ENCODE data around the gene TMEM132D. TPM values are rescaled to one million over a fixed set of nuclear protein-coding genes. Genes with fewer than 3 reads are reported as not detected.

TMEM132D gene
- total and polyA plus RNA-seq, 2 of the 4 experiments (the other 2 are of a cell fraction), result not detected

GRCh38 chr12:129401572-129401971 is 502.3 kb downstream of the TMEM132D start:
- Histone ChIP-seq H3K27ac (ENCODE audit: insufficient read depth, low read length) (no peak overlapping the region), H4K5ac (ENCODE audit: low read depth, low read length) (no peak overlapping the region), H3K9me1 (ENCODE audit: insufficient read depth, low read length) (no peaks in the 10 kb centered on the region), H2AFZ (replicated peaks; ENCODE audit: low read length, poor library complexity) (no peak overlapping the region), H4K91ac (ENCODE audit: insufficient read depth, low read depth, low read length) (no peak overlapping the region), H3K4ac (ENCODE audit: low read depth, low read length) (no peak overlapping the region), H3K14ac (replicated peaks; ENCODE audit: low read depth, low read length) (no peak overlapping the region), H3K4me1 (ENCODE audit: control insufficient read depth, insufficient read depth, low read length) (no peaks in the 10 kb centered on the region), H3K4me3 (ENCODE audit: insufficient read depth, low read depth, low read length) (no peak overlapping the region), H3K79me1 (ENCODE audit: low read depth in 1 of 2, low read length in 2 of 2) (no peaks in the 10 kb centered on the region), H3K18ac (ENCODE audit: low read depth, low read length) (no peak overlapping the region), H3K9me3 (ENCODE audit: control insufficient read depth, insufficient read depth, low read length) (peaks cover 32% of the 10 kb centered on the region), H2BK15ac (ENCODE audit: low read depth, low read length) (no peak overlapping the region), H3K36me3 (ENCODE audit: control insufficient read depth, insufficient read depth, low read length) (no peaks in the 10 kb centered on the region), H2BK120ac (ENCODE audit: low read depth, low read length) (no peak overlapping the region), H2BK5ac (ENCODE audit: low read depth, low read length, poor library complexity, severe bottlenecking) (no peak overlapping the region), H3K23ac (ENCODE audit: low read depth, low read length) (no peak overlapping the region), H2AK5ac (ENCODE audit: low read depth, low read length) (no peak overlapping the region), H2AK9ac (replicated peaks; ENCODE audit: low read depth, low read length, poor library complexity) (no peak overlapping the region), H4K8ac (ENCODE audit: low read depth in 2 of 2, low read length in 2 of 2) (no peak overlapping the region), H3K27me3 (ENCODE audit: control insufficient read depth, insufficient read depth, low read length) (no peaks in the 10 kb centered on the region), H2BK20ac (ENCODE audit: low read depth, low read length) (no peak overlapping the region), H3K9ac (ENCODE audit: low read depth, low read length) (no peak overlapping the region), H3K4me2 (ENCODE audit: low read depth, low read length) (no peak overlapping the region), H3K56ac (ENCODE audit: extremely low read depth, insufficient read depth, low read length) (no peak overlapping the region), H4K20me1 (ENCODE audit: insufficient read depth, low read length) (no peaks in the 10 kb centered on the region)
- ChIA-PET POLR2A (ENCODE audit: unreplicated experiment) (no interaction called here), CTCF (no interaction called here)
- intact Hi-C loops (cut with micrococcal nuclease) (no loop called here), in situ Hi-C loops (cut with MboI; ENCODE audit: low sequenced_read_pairs) (no loop called here), dilution Hi-C loops (cut with HindIII; ENCODE audit: low sequenced_read_pairs, unreplicated experiment) (no loop called here)
- ATAC-seq (ENCODE audit: low read depth), result no peak
- no TSS peak for BruUV-seq (replicated peaks)
- DNase-seq, result no peak
- WGBS, 2 experiments (ENCODE audit: extremely low coverage in 2 of 2, insufficient read length in 1 of 2), result no CpG with 5 or more reads among the region's 4 CpGs
- no peak for TF ChIP-seq RAD21 (IDR thresholded peaks at IDR 0.05; ENCODE audit: low read length)
- no peak for TF ChIP-seq FOS (IDR thresholded peaks at IDR 0.05; ENCODE audit: low read depth, low read length)
- TF ChIP-seq USF2 (IDR thresholded peaks at IDR 0.05; ENCODE audit: low read depth, low read length), result no peak
- no peak for TF ChIP-seq CTCF (conservative IDR thresholded peaks at IDR 0.05; ENCODE audit: low read depth, low read length)
- TF ChIP-seq RCOR1 (IDR thresholded peaks at IDR 0.05; ENCODE audit: insufficient replicate concordance, low read length), result no peak
- TF ChIP-seq RFX5 (IDR thresholded peaks at IDR 0.05; ENCODE audit: low read depth, low read length), result no peak
- no peak for TF ChIP-seq NFE2L2 (IDR thresholded peaks at IDR 0.05; ENCODE audit: low read depth, low read length)
- TF ChIP-seq MAFK (IDR thresholded peaks at IDR 0.05; ENCODE audit: low read depth, low read length), result no peak
- no peak for TF ChIP-seq POLR2A (IDR thresholded peaks at IDR 0.05; ENCODE audit: low read depth, low read length)
- TF ChIP-seq CEBPB (IDR thresholded peaks at IDR 0.05; ENCODE audit: low read depth, low read length), result no peak
- no peak for TF ChIP-seq ELK1 (IDR thresholded peaks at IDR 0.05; ENCODE audit: borderline replicate concordance, low read depth, low read length)
- TF ChIP-seq BHLHE40 (IDR thresholded peaks at IDR 0.05; ENCODE audit: low read depth, low read length), result no peak
- TF ChIP-seq MAZ (IDR thresholded peaks at IDR 0.05; ENCODE audit: borderline replicate concordance, low read depth, low read length), result no peak
- TF ChIP-seq SMC3 (IDR thresholded peaks at IDR 0.05; ENCODE audit: low read depth, low read length), result no peak
- no peak for TF ChIP-seq CHD1 (IDR thresholded peaks at IDR 0.05; ENCODE audit: low read depth, low read length)
- no peak for TF ChIP-seq MXI1 (IDR thresholded peaks at IDR 0.05; ENCODE audit: borderline replicate concordance, low read depth, low read length)
